Measurements from ENCODE around the gene DNAJC12.
"Not testable (repeated sequence)": the region's sequence is repeated elsewhere in the genome, so short reads cannot be mapped to it uniquely, and the experiment has no call there.

DNA sequence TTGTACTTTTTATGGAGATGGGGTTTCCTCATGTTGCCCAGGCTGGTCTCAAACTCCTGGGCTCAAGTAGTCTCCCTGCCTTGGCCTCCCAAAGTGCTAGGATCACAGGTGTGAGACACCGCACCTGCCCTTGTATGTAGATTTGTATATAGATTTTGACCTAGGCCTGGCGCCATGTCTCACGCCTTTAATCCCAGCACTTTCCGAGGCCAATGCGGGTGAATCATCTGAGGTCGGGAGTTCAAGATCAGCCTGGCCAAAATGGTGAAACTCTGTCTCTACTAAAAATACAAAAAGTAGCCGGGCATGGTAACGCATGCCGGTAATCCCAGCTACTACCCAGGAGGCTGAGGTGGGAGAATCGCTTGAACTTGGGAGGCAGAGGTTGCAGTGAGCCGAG, 39.4 kb upstream of the DNAJC12 start:
- TF ChIP-seq, protein P1, sequence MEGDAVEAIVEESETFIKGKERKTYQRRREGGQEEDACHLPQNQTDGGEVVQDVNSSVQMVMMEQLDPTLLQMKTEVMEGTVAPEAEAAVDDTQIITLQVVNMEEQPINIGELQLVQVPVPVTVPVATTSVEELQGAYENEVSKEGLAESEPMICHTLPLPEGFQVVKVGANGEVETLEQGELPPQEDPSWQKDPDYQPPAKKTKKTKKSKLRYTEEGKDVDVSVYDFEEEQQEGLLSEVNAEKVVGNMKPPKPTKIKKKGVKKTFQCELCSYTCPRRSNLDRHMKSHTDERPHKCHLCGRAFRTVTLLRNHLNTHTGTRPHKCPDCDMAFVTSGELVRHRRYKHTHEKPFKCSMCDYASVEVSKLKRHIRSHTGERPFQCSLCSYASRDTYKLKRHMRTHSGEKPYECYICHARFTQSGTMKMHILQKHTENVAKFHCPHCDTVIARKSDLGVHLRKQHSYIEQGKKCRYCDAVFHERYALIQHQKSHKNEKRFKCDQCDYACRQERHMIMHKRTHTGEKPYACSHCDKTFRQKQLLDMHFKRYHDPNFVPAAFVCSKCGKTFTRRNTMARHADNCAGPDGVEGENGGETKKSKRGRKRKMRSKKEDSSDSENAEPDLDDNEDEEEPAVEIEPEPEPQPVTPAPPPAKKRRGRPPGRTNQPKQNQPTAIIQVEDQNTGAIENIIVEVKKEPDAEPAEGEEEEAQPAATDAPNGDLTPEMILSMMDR (IDR thresholded peaks at IDR 0.05): not testable (repeated sequence)
- not testable (repeated sequence) for TF ChIP-seq POLR2A (IDR thresholded peaks at IDR 0.05)

All from heart left ventricle (tissue), 13 donors.